Measurements from ENCODE around the gene NAPB.

NAPB gene

GRCh38 chr20:23344336-23344735 is 77.0 kb downstream of the NAPB start:
- DNase-seq (ENCODE audit: low read depth): no peak

GRCh38 chr20:23343590-23343989 is 77.7 kb downstream of the NAPB start:
- no peak for DNase-seq (ENCODE audit: low read depth)

DNA sequence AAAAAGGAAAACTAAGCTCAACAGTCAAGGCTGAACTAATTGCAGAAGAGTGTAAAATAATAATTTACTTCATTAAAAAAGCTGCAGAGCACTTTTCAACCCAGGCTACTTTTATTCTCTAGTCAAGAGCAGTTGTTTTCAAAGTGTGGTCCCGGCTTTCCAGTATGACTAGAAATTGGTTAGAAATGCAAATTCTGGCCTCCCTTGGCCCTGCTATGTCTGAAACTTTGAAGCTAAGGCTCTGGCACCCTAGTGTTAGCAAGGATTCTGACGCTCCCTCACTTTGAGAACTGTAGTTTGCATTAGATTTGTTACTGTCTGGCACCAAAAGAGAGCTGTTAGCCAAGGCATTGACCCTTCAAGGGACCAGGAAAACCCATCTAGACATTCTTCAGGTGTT is 80.2 kb downstream of the NAPB start:
- DNase-seq (ENCODE audit: low read depth): no peak

- no peak for DNase-seq (ENCODE audit: low read depth)
Observed at GRCh38 chr20:23340524-23340923, 80.8 kb downstream of the NAPB start.

GRCh38 chr20:23339986-23340385 is 81.3 kb downstream of the NAPB start:
- DNase-seq (ENCODE audit: low read depth): no peak

DNA sequence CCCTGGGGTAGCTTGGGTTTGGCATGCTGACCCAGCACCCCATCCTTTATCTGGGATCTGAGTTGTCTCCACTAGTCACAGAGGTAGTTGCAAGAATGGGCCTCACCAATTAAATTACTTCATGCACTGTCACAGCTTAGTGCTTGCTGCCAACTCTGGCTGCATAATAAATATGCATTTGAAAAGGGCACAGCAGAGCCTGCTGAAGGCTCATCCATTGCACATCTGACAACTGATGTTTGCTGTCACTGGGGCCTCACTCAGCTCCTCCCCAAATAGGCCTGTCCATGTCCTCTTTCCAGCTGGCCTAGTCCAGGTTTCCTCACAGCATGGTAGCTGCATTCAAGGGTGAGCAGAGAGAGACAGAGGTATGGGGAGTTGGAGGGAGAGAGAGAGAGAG is 84.0 kb downstream of the NAPB start:
- no peak for DNase-seq (ENCODE audit: low read depth)

DNA sequence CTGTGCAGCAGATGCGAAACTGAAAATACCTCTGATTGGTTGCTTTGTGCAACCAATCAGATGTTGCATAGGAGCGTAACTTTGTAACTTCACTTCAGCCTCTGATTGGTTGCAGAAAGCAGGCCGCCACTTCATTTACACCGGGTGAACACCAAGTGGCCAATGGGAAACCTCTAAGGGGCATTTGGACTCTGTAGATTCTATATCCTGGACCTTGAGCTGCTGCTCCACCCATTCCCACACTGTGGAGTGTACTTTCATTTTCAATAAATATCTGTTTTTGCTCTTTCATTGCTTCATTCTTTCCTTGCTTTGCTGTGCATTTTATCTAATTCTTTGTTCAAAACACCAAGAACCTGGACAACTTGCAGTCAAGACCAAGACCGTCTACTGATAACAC is 84.8 kb downstream of the NAPB start:
- DNase-seq (ENCODE audit: low read depth): no peak

GRCh38 chr20:23335521-23335920 is 85.8 kb downstream of the NAPB start:
- no peak for DNase-seq (ENCODE audit: low read depth)

DNA sequence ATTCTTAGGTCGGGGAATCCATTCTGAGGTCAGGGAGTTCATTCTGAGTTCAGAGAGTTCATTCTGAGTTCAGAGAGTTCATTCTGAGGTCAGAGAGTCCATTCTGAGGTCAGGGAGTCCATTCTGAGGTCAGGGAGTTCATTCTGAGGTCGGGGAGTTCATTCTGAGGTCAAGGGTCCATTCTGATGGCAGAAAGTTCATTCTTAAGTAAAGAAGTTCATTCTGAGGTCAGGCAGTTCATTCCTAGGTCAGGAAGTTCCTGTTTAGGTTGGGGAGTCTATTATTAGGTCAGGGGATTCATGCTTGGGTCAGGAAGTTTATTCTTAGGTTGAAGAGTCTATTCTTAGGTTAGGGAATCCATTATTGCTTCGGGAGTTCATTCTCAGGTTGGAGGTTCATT is 87.2 kb downstream of the NAPB start:
- DNase-seq (ENCODE audit: low read depth): no peak

- DNase-seq (ENCODE audit: low read depth): no peak
Observed at GRCh38 chr20:23332467-23332866, 88.8 kb downstream of the NAPB start.

GRCh38 chr20:23331450-23332350 is 89.6 kb downstream of the NAPB start:
- no peak for DNase-seq (ENCODE audit: low read depth)

DNA sequence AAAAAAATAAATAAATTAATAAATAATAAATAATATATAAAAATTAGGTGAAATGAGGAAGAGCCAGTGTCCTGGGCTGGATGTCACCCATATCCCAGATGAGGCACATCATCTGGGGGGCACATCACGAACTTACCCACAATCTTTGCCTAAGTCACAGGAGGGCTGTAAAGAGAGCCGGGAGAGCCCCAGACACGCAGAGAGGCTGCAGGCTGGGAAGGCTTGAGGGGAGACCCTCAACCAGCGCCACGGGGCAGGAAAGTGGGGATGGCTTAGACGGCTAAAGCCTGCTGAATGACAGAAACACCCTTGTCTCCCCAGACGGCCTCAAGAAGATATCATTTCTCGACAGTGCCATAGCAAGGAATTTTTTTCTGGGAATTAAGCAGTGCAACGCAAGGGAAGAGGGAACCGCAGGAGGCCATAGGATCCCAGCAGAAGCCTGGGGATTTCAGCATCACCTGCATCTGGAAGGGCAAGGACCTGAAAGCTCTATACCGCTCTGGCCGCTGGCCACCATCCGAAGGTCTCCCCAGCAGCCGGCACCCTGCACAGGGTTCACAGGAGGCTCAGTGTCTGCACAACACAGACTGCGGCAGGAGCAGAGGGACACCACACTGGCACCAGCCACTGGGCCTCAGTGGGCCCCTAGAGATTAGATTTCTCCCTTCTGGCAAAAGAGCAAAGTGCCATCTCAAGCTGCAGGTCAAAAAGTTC is 93.5 kb downstream of the NAPB start:
- DNase-seq (ENCODE audit: low read depth): no peak

DNA sequence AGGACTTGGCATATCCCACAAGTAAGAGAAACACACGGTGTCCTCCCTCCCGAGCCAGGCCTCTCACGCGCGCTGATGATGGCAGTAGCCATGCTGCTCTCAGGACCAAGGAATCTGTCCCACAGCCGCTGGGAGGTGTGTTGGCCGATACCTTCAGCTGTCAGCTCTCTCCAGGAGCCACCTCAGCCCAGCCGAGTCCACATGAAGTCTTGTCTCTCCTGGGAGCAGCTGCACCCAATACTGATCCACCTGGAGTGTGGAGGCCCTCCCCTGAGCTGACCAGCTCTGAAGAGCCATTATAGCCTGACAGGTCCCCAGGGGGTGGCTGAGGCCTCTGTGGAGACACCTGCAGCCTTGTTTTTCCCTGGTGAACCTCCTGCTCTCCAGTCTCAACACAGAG is 94.5 kb downstream of the NAPB start:
- DNase-seq (ENCODE audit: low read depth): no peak

DNA sequence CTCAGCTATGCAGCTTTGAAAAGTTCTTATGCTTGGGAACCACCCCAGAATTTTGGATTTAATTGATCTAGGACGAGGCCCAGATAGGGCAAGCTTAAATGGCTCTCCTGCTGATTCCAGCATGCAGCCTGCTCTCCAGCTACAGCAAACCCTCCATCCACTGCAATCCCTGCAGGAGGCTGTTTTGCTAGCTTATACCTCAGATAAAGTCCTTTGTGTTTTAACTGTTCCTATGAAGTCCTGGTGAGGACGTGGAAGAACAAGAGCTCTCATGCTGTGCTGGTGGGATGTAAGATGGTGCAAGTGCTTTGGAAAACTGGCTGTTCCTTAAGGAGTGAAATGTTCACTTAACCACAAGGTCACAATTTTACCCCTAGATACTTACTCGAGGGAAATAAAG is 96.2 kb downstream of the NAPB start:
- no peak for DNase-seq (ENCODE audit: low read depth)
